Dedifferentiated amniotic fluid mesenchymal stem cell (primary cell): Measurements from ENCODE around the gene TBXAS1.

Experiments
- DNase-seq: peaks from one replicate; pipeline ENCODE4 v3.0.0-alpha.2; 2016; ENCODE audit errors: extremely low spot score

Gene TBXAS1

GRCh38 chr7:139854124-139854511, 25.1 kb downstream of the TBXAS1 start:
- no peak for DNase-seq

GRCh38 chr7:139854803-139855497, 25.9 kb downstream of the TBXAS1 start:
- DNase-seq = no peak

- no peak for DNase-seq
Measured at GRCh38 chr7:139855498-139856270, 26.6 kb downstream of the TBXAS1 start.

- no peak for DNase-seq
Measured at GRCh38 chr7:139857791-139858190, 28.7 kb downstream of the TBXAS1 start.

GRCh38 chr7:139860090-139860775, 31.2 kb downstream of the TBXAS1 start:
- no peak for DNase-seq

GRCh38 chr7:139861803-139862202, 32.7 kb downstream of the TBXAS1 start:
- no peak for DNase-seq

- DNase-seq = no peak
Measured at GRCh38 chr7:139866047-139866837, 37.2 kb downstream of the TBXAS1 start.

GRCh38 chr7:139867847-139868246, 38.8 kb downstream of the TBXAS1 start:
- no peak for DNase-seq

GRCh38 chr7:139869886-139870285, 40.8 kb downstream of the TBXAS1 start:
- no peak for DNase-seq

GRCh38 chr7:139870380-139870779, 41.3 kb downstream of the TBXAS1 start:
- DNase-seq = no peak

GRCh38 chr7:139871331-139871730, 42.3 kb downstream of the TBXAS1 start:
- no peak for DNase-seq

GRCh38 chr7:139871820-139872219, 42.8 kb downstream of the TBXAS1 start:
- no peak for DNase-seq

- no peak for DNase-seq
Measured at GRCh38 chr7:139873593-139874301, 44.7 kb downstream of the TBXAS1 start.

GRCh38 chr7:139874302-139874629, 45.2 kb downstream of the TBXAS1 start:
- no peak for DNase-seq

- DNase-seq = no peak
Measured at GRCh38 chr7:139875821-139876241, 46.8 kb downstream of the TBXAS1 start.

GRCh38 chr7:139876622-139877283, 47.7 kb downstream of the TBXAS1 start:
- no peak for DNase-seq

GRCh38 chr7:139883814-139884213, 54.8 kb downstream of the TBXAS1 start:
- DNase-seq = no peak

- DNase-seq = no peak
Measured at GRCh38 chr7:139884441-139884840, 55.4 kb downstream of the TBXAS1 start.

GRCh38 chr7:139885511-139885910, 56.4 kb downstream of the TBXAS1 start:
- no peak for DNase-seq

GRCh38 chr7:139886206-139886605, 57.1 kb downstream of the TBXAS1 start:
- no peak for DNase-seq

GRCh38 chr7:139886899-139887298, 57.8 kb downstream of the TBXAS1 start:
- no peak for DNase-seq
